HAP-1 (cell line): ENCODE data around the gene SLC25A26.

ENCODE experiments used
- DNase-seq, 2 experiments: peaks; one replicate each; pipeline ENCODE4 v3.0.0-alpha.2; 2016 to 2020; ENCODE audit warnings: low spot score in 2 of 2
- H3K27me3 ChIP-seq: fragments of 250-450 bp; sonication (Bioruptor Pico); 2 replicates; pipeline ENCODE4 v1.5.1; 2020; ENCODE audit warnings: low read depth, mild to moderate bottlenecking, moderate library complexity
- H3K36me3 ChIP-seq: fragments of 250-450 bp; sonication (Bioruptor Pico); replicated peaks from 2 replicates; pipeline ENCODE4 v1.5.1; 2020; ENCODE audit warnings: mild to moderate bottlenecking
- H3K4me1 ChIP-seq: fragments of 250-450 bp; sonication (Bioruptor Pico); 2 replicates; pipeline ENCODE4 v1.5.1; 2020; ENCODE audit warnings: mild to moderate bottlenecking
- H3K4me3 ChIP-seq: fragments of 250-450 bp; sonication (Bioruptor Pico); 2 replicates; pipeline ENCODE4 v1.5.1; 2020; ENCODE audit warnings: mild to moderate bottlenecking, moderate library complexity
- H3K9me3 ChIP-seq: fragments of 250-450 bp; sonication (Bioruptor Pico); 2 replicates; pipeline ENCODE4 v1.5.1; 2020; ENCODE audit warnings: mild to moderate bottlenecking, moderate library complexity
- in situ Hi-C: fragments of 300-500 bp; cut with MboI; formaldehyde crosslinking; loops from 3 replicates; pipeline ENCODE4 v1.14.3; 2020; ENCODE audit warnings: low sequenced_read_pairs, inconsistent platforms, mixed read lengths

Gene SLC25A26

DNA sequence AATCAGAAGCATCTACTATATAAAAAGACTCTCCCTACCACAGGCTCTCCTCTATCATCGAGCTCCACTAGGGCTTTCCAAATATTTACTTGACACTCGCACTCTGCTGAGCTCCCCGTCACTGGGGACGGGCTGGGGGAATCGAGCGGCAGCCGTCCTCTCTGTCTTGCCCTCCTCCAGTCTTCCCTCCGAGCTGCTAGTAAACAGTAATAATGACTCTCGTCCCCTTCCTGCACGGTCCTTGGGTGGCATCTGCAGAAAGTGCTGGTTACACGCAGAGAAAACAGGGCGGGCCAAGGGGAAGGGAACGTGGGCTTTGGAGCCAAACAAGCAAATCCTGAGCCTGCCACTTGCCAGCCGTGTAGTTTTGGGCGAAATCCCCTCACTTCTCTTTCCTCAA, 183.4 kb downstream of the SLC25A26 start:
- DNase-seq = no peak
- in situ Hi-C loops = loop anchor here (5.0 kb wide), 1 partner anchor 413 kb away; no protein-coding TSS in a partner anchor

DNA sequence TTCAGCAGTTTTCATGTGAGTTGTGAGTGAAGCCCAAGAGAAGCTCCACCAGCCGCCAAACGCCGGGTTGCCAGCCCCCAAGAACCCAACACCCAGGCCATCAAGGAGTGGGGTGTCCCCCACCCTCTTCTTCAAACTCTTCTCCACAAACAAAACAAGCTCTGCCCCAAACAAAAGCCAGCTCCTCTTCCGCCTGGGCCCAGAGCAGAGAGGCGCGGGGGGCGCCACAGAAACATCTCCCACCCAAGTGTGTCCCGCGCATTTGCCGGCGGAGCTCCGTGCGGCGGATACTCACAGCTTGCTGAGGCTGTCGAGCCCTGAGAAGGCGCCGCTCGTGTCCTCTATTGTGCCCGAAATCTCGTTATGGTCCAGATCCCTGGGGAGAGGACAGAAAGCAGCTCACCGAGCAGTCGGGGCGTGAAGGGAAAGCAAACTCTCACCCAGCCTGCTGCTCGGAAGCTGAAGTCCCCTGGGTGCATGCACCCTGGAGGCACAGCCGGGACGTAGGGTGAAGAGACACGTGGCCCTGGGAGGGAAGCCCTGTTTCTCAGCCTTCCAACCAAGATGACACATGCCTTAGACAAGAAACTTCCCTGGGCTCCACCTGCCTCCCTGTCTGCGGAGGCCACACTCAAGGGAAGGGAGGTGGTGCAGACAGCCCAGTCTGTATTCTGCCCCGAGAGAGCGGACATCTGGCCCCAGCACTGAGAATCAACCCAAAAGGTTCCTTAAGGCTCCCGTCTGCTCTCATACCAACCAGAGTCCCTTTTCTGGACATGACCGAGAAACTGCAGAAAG, 184.3 kb downstream of the SLC25A26 start:
- H3K36me3 ChIP-seq = no peaks in the 10 kb centered on the region; the same call in 1 of the 2 replicates
- H3K27me3 ChIP-seq = no peaks in the 10 kb centered on the region
- no peaks in the 10 kb centered on the region for H3K9me3 ChIP-seq
- DNase-seq = no peak
- no peak overlapping the region for H3K4me3 ChIP-seq
- in situ Hi-C loops = loop anchor here (5.0 kb wide), 1 partner anchor 412 kb away; no protein-coding TSS in a partner anchor
- peaks cover 5% of the 10 kb centered on the region; the same call in 1 of the 2 replicates for H3K4me1 ChIP-seq

More for the DNA sequence above, 183.4 kb downstream of the SLC25A26 start:
- Histone ChIP-seq H3K27me3 (no peaks in the 10 kb centered on the region), H3K36me3 (no peaks in the 10 kb centered on the region; the same call in 1 of the 2 replicates), H3K4me1 (peaks cover 5% of the 10 kb centered on the region; the same call in 1 of the 2 replicates), H3K4me3 (no peak overlapping the region), H3K9me3 (no peaks in the 10 kb centered on the region)

DNA sequence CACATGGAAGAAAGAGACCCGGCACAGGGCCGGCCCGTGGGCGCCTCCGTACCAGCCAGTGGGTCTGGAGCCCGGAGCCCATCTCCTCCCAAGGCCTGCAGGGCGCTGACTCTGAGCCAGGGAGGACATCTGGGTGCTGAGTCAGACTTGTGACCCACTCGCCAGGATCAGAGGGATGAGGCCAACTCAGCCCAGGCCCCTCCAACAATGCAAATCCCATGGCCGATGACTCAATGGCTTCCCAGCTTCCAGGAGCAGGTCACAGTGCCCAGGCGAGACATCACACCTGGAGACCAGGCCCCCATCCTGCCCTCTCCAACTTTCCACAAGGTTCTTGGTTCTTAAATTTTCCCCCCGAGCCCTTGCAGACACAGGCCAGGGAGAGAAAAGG, 184.9 kb downstream of the SLC25A26 start:
- H3K9me3 ChIP-seq = no peaks in the 10 kb centered on the region
- DNase-seq = no peak
- H3K4me1 ChIP-seq = peaks cover 5% of the 10 kb centered on the region; the same call in 1 of the 2 replicates
- H3K36me3 ChIP-seq = no peaks in the 10 kb centered on the region; the same call in 1 of the 2 replicates
- no peak overlapping the region for H3K4me3 ChIP-seq
- H3K27me3 ChIP-seq = no peaks in the 10 kb centered on the region
- in situ Hi-C loops = no loop called here

DNA sequence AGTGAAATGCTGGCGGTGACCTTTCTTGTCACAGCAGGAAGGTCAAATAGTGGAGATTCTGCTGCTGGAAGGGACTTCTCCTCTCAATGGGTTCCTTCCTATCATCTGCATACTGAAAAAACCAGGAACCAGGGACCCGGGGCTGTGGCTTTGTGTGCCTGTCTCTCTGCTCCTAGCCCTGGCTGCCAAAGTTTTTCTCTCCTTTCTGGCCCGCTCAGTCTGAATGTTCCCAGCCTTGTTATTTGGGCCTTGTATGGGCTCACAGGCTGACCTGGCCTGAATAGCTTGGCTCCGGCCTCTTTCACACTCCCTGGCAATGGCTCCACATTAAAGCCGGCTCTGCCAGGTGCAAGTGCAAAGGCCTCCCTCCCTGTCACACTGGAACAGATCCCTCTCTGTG, 185.4 kb downstream of the SLC25A26 start:
- Histone ChIP-seq H3K36me3 (no peaks in the 10 kb centered on the region; the same call in 1 of the 2 replicates), H3K4me3 (no peak overlapping the region), H3K4me1 (peaks cover 5% of the 10 kb centered on the region; the same call in 1 of the 2 replicates), H3K27me3 (no peaks in the 10 kb centered on the region), H3K9me3 (no peaks in the 10 kb centered on the region)
- DNase-seq = no peak
- in situ Hi-C loops = no loop called here

DNA sequence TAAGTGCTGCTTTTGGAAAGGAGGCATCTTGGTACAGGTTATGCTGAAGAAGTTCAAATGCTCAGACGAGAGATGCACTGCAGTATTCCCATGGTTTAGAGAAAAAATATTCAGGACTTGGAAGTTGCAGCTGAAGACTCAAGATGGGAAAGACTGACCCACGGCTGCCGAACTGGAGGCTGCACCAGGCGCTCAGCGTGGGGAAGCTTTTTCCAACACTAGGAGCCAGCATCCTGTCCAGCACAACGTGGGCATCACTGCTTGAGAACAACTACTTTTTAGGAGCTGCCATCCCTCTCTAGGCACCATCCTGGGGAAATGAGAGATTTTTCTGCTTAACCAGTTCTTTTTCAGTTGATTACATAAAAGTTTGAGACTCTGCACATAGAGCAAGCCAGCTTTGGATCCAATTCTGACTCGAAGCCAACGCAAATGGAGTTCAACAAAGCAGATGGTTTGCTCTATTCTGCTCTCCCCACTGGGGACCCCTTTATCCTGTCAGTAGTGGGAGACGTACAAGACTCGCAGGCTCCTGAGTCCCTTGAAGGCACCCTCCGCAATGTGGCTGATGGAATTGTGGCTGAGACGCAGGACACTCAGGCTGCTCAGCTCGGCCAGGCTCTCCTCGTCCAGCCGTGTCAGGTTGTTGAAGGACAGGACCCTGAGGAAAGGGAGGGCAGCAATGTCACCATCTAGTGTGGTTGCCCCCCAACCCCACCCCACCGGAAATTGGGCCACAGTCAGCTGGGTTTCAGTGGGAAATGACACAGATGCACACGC, 186.2 kb downstream of the SLC25A26 start:
- no peaks in the 10 kb centered on the region for H3K27me3 ChIP-seq
- H3K4me1 ChIP-seq = peaks cover 5% of the 10 kb centered on the region; the same call in 1 of the 2 replicates
- no peak overlapping the region for H3K4me3 ChIP-seq
- H3K9me3 ChIP-seq = no peaks in the 10 kb centered on the region
- no peak for DNase-seq
- H3K36me3 ChIP-seq = no peaks in the 10 kb centered on the region; the same call in 1 of the 2 replicates
- in situ Hi-C loops = no loop called here

DNA sequence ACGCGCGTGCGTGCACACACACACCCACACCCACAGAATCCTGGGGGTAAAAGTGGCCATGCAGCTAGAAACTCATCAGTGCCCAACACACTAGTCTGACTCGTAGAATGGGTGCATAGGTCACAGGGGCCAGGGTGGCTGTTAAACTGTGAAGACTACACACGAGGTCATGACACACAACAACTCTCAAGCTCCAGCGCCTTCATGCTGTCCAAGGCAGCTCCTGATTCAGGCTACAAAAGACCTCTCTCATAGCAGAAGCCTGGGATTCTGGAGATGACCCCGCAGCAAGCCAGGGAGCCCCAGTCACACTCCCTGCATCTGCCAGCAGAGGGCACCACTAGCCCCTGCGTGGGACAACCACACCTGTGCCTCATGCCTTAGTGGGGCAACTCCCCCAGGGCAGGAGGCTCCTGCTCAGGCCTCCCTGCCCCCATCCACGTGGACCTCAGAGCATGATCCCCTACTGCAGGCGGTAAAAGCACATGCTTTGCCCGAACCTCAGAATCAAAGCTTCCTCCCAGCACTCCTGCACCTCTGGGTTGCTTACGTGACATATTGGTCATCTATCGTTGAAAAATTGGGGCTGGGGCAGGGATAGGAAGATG, 186.9 kb downstream of the SLC25A26 start:
- in situ Hi-C loops = no loop called here
- Histone ChIP-seq H3K4me3 (no peak overlapping the region), H3K36me3 (no peaks in the 10 kb centered on the region; the same call in 1 of the 2 replicates), H3K27me3 (no peaks in the 10 kb centered on the region), H3K4me1 (peaks cover 5% of the 10 kb centered on the region; the same call in 1 of the 2 replicates), H3K9me3 (no peaks in the 10 kb centered on the region)
- peak; percentile 25 to 86 for DNase-seq

DNA sequence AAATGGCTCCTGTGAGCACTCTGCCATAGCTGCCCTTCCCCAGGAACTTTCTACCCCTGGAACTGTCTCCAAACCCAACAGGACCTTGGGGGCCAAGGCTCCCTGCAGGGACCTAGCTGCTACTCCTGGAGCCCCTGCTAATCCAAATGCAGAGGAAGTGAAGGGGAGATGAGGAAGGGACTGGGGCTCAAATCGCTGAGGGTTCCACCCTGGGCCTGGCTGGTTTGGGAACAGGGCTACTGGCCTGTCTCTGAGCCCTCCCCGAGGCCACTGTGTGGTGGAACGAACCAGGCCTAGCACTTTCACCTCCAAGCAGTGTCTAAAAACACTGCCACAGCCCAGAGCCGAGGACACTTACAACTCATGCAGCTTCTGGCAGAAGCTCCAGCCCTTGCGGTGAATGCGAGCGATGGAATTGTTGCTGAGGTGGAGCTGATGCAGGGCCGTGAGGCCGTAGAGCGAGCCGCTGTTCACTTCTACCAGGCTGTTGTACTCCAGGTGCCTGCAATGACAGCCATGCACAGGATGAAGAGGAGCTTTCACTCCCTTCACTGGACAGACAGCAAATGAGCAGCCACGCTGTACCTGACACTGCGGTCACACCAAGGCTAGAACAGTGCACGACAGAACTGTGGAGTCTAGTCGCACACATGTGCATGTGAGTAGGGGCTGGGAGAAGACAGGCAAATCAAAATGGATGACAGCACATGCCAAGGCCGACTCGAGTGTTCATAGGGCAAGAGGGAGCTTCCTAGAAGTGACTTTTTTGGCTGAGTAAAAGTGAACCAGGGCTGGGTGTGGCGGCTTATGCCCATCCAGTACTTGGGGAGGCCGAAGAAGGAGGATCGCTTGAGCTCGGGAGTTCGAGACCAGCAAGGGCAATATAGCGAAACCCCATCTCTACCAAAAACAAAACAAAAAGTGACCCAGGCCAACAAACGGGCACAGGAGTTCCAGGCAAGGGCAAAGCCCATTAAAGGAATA, 189.3 kb downstream of the SLC25A26 start:
- H3K4me3 ChIP-seq = no peak overlapping the region
- DNase-seq = no peak

DNA sequence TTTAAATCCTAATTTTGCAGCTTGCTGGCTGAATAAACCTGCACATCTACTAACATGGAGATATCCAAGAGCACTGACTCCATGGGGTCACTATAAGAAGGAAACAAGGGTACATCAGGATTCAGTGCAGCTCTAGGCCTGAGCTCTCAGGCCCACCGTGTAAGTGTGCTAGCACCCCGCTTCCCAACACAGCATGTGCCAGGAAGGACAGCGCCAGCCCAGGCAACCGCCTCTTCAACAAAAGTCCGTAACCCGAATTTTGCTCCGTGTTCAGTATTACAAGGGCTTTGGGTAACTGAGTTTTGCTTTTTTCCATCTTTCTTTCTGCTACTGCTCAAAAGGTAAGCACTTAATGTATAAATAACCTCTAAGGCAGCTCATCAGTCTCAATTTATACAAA, 190.2 kb downstream of the SLC25A26 start:
- H3K27me3 ChIP-seq = no peaks in the 10 kb centered on the region
- no peak for DNase-seq
- no peak overlapping the region for H3K4me3 ChIP-seq
- in situ Hi-C loops = no loop called here
- no peaks in the 10 kb centered on the region for H3K9me3 ChIP-seq
- H3K4me1 ChIP-seq = peaks cover 5% of the 10 kb centered on the region; the same call in 1 of the 2 replicates
- H3K36me3 ChIP-seq = no peaks in the 10 kb centered on the region; the same call in 1 of the 2 replicates

More for the DNA sequence above, 189.3 kb downstream of the SLC25A26 start:
- Histone ChIP-seq H3K9me3 (no peaks in the 10 kb centered on the region), H3K4me1 (peaks cover 5% of the 10 kb centered on the region; the same call in 1 of the 2 replicates), H3K36me3 (no peaks in the 10 kb centered on the region; the same call in 1 of the 2 replicates), H3K27me3 (no peaks in the 10 kb centered on the region)
- in situ Hi-C loops = no loop called here

DNA sequence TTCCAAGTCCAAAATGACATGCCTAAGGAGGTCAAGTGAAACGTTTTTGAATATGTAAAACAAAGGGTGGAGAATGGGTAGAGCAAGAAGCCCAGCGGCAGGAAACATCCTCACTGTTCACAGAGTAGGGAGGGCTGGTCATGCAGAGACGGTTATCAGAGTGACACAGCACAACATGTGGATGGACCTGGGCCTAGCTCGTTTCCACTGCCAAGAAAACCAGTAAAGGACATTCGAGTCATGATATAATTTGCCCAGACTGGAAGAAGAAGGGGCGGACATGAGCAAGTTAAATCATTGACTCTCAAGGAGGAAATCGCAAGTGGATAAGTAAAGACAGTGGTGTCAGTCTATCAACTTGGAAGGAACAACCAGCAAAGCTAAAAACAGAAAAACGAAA, 190.7 kb downstream of the SLC25A26 start:
- Histone ChIP-seq H3K4me1 (peaks cover 5% of the 10 kb centered on the region; the same call in 1 of the 2 replicates), H3K4me3 (no peak overlapping the region), H3K9me3 (no peaks in the 10 kb centered on the region), H3K27me3 (no peaks in the 10 kb centered on the region), H3K36me3 (no peaks in the 10 kb centered on the region; the same call in 1 of the 2 replicates)
- in situ Hi-C loops = no loop called here
- DNase-seq = no peak

DNA sequence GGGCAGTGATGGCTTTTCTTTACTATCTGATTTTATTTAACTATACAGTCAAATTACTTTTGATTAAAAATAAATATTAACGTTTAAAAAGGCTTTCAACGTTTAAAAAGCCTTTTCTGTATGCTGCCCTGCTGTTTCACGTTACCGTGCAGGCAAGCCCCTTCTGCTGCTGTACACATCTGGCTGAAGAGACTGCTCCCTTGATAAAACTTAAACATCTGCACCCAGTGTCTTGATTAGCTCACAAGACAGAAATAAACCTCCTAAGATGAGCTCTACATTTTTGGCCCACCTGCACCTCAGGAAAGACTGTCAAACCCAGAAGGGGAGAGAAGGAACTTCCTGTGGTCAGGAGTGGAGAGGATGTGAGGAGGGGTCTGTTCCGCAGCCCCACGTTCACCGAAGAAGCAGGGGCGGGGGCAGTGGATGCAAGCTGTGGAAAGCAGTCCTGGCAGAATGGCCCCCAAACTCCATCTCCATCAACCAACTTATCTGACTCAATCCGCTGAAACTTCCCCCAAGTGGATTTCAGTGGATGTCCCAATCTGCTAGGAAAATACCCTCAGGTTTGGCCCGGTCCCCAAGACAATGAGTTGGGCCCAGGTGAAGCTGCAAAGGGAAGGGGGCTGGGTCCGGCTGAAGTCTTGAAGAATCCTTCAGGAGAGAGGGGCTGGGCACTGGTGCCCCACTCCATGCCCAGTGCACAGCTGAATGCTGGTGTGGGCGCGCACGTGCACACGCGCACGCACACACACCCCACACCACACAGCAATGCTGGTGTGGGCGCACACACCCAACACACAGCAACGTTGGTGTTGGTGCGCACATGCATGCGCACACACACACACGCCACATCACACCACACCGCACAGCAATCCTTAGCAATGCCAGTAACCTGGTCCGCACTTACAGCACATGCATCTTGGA, 191.4 kb downstream of the SLC25A26 start:
- in situ Hi-C loops = no loop called here
- DNase-seq = no peak
- H3K27me3 ChIP-seq = no peaks in the 10 kb centered on the region
- H3K36me3 ChIP-seq = no peaks in the 10 kb centered on the region; the same call in 1 of the 2 replicates
- H3K9me3 ChIP-seq = no peaks in the 10 kb centered on the region
- H3K4me3 ChIP-seq = no peak overlapping the region
- H3K4me1 ChIP-seq = peaks cover 5% of the 10 kb centered on the region; the same call in 1 of the 2 replicates

DNA sequence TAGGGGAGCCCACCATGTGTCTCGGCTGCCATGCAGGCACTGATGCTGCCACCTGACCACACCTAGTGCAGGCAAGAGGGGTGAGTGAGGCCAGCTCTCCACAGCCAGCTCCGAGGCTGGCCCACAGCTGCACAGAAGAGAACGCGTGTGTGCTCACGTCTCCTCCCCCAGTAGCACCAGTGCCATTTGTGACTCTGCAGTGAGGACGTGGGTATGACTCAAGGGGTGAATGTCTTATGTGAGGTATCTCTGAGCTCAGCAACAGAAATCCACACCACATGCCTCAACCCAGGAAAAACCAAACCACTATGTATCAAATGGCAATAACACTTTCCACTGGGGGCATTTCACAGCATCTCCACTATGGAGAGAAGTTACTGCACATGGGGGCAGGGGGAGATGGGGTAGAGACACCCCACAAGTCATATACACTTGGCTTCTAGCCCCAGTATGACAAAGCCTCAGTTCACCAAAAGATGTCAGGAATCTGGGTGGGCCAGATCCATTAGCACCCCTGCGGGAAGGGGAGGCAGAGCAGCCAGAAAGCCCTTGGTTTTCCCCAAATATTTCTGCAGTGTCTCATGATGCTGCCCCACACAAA, 192.4 kb downstream of the SLC25A26 start:
- in situ Hi-C loops = no loop called here
- no peaks in the 10 kb centered on the region; the same call in 1 of the 2 replicates for H3K36me3 ChIP-seq

More for the DNA sequence above, 192.4 kb downstream of the SLC25A26 start:
- no peaks in the 10 kb centered on the region for H3K27me3 ChIP-seq
- no peak for DNase-seq
- peaks cover under 1% of the 10 kb centered on the region for H3K4me1 ChIP-seq
- no peak overlapping the region for H3K4me3 ChIP-seq
- no peaks in the 10 kb centered on the region for H3K9me3 ChIP-seq
